NCI-H146 (cell line): ENCODE measurements around the gene TP53BP1.
"Not testable (repeated sequence)": the region's sequence is repeated elsewhere in the genome, so short reads cannot be mapped to it uniquely, and the experiment has no call there.

Source experiments
- DNase-seq: peaks from one replicate; lab custom pipeline; 2025; lab: John Stamatoyannopoulos, UW

TP53BP1 gene

GRCh38 chr15:43420435-43420834, 72.5 kb downstream of the TP53BP1 start:
- DNase-seq: no peak

- no peak for DNase-seq
These were observed 78.8 kb downstream of the TP53BP1 start for GRCh38 chr15:43414196-43414595.

- DNase-seq: no peak
These were observed 80.9 kb downstream of the TP53BP1 start for GRCh38 chr15:43412096-43412495.

- no peak for DNase-seq
These were observed 82.3 kb downstream of the TP53BP1 start for GRCh38 chr15:43410572-43411214.

GRCh38 chr15:43408789-43409188, 84.2 kb downstream of the TP53BP1 start:
- peak; percentile 0 for DNase-seq

GRCh38 chr15:43406808-43407207, 86.1 kb downstream of the TP53BP1 start:
- DNase-seq: no peak

- DNase-seq: no peak
These were observed 86.8 kb downstream of the TP53BP1 start for GRCh38 chr15:43406189-43406588.

GRCh38 chr15:43404130-43404529, 88.8 kb downstream of the TP53BP1 start:
- DNase-seq: no peak

- DNase-seq: no peak
These were observed 89.3 kb downstream of the TP53BP1 start for GRCh38 chr15:43403616-43404015.

GRCh38 chr15:43402255-43402654, 90.7 kb downstream of the TP53BP1 start:
- DNase-seq: no peak

- DNase-seq: not testable (repeated sequence)
These were observed 99.4 kb downstream of the TP53BP1 start for GRCh38 chr15:43393592-43393991.

- DNase-seq: no peak
These were observed 102.2 kb downstream of the TP53BP1 start for GRCh38 chr15:43390723-43391122.

GRCh38 chr15:43383070-43383469, 109.9 kb downstream of the TP53BP1 start:
- no peak for DNase-seq

GRCh38 chr15:43382310-43382709, 110.6 kb downstream of the TP53BP1 start:
- no peak for DNase-seq

- DNase-seq: no peak
These were observed 114.4 kb downstream of the TP53BP1 start for GRCh38 chr15:43378601-43379000.

- DNase-seq: peak; percentile 33
These were observed 116.8 kb downstream of the TP53BP1 start for GRCh38 chr15:43376017-43376705.

- DNase-seq: peak; percentile 79
These were observed 121.7 kb downstream of the TP53BP1 start, which contains the start of the genes TUBGCP4 and ZSCAN29 for GRCh38 chr15:43370975-43371974. TSS of gene TUBGCP4 (plus strand) at chr15:43371101. CDS start at chr15:43371355, 254 bp downstream. TSS of gene ZSCAN29 (minus strand) at chr15:43371043. CDS start at chr15:43369913, 1,130 bp downstream.

- peak; percentile 42 for DNase-seq
These were observed 122.5 kb downstream of the TP53BP1 start for GRCh38 chr15:43370310-43370974.

- no peak for DNase-seq
These were observed 131.5 kb downstream of the TP53BP1 start for GRCh38 chr15:43361313-43361903.

- DNase-seq: no peak
These were observed 132.1 kb downstream of the TP53BP1 start for GRCh38 chr15:43360821-43361220.
